HepG2 (cell line): ENCODE data around the gene RICTOR.

Source experiments
- CTCF ChIP-seq: sonication (generic); formaldehyde crosslinking; IDR thresholded peaks from 2 replicates; pipeline ENCODE4 v1.5.0; 2020; ENCODE audit warnings: mild to moderate bottlenecking, missing genetic modification reagents, moderate library complexity
- TAF1 ChIP-seq: sonication (generic); formaldehyde crosslinking; IDR thresholded peaks from 2 replicates; pipeline ENCODE4 v1.4.0; 2020; ENCODE audit warnings: missing genetic modification reagents
- ZNF350 ChIP-seq: sonication (generic); formaldehyde crosslinking; IDR thresholded peaks from 2 replicates; pipeline ENCODE4 v1.4.0; 2020; ENCODE audit warnings: mild to moderate bottlenecking, low read depth, missing genetic modification reagents, borderline replicate concordance

- TF ChIP-seq CTCF (CRISPR knock-in tag) (no peak), TAF1 (no peak), ZNF350 (no peak)
Measured at GRCh38 chr5:38927470-38927869, 146.7 kb downstream of the RICTOR start.
